A549 (cell line): ENCODE data around the gene ELAPOR1. TPM values are rescaled to one million over a fixed set of nuclear protein-coding genes. Genes with fewer than 3 reads are reported as not detected.

Experiments used
- ATAC-seq, 2 experiments: fragments of 200-7000 bp in 1 of 2; fragments of >200 bp in 1 of 2; cut with Nextera tagmentation in 1 of 2; cut with Tn5 transposase in 1 of 2; 3 replicates each; pipeline versions ENCODE4 v1.8.0 to v1.9.1; 2018 to 2020; ENCODE audit warnings: mild to moderate bottlenecking in 1 of 2, moderate library complexity in 1 of 2
- CTCF ChIA-PET: fragments of 300-600 bp; sonication (Branson Sonifier 250); formaldehyde crosslinking; extraction: SDS; loops from one replicate; lab custom pipeline; 2021; ENCODE audit warnings: antibody characterized with exemption, inconsistent platforms; lab: Yijun Ruan, JAX
- POLR2A ChIA-PET: fragments of 350-600 bp; formaldehyde crosslinking; extraction: SDS; loops from one replicate; lab custom pipeline; 2021; ENCODE audit warnings: antibody characterized with exemption, inconsistent platforms; lab: Yijun Ruan, JAX
- DNase-seq, 2 experiments: peaks; one replicate each; pipeline versions ENCODE4 v3.0.0 to v3.0.0-alpha.2; 2011 to 2016; ENCODE audit warnings: low read depth in 1 of 2, low spot score in 1 of 2
- FAIRE-seq: peaks from 2 replicates; lab custom pipeline; 2011; peaks lifted over from hg19 to GRCh38; lab: Jason Lieb, UNC
- H3K27ac ChIP-seq, 2 experiments: fragments of >200 bp; sonication (Bioruptor Twin); formaldehyde crosslinking; 3 replicates each; pipeline ENCODE4 v1.5.1; 2016 to 2017
- H3K4me1 ChIP-seq: fragments of >200 bp; sonication (Bioruptor Twin); formaldehyde crosslinking; 3 replicates; pipeline ENCODE4 v1.6.1; 2016
- H3K4me2 ChIP-seq: fragments of >200 bp; sonication (Bioruptor Twin); formaldehyde crosslinking; 3 replicates; pipeline ENCODE4 v1.6.1; 2016
- H3K4me3 ChIP-seq: fragments of >200 bp; sonication (Bioruptor Twin); formaldehyde crosslinking; 3 replicates; pipeline ENCODE4 v1.5.1; 2016
- H3K9me3 ChIP-seq: fragments of >200 bp; sonication (Bioruptor Twin); formaldehyde crosslinking; 3 replicates; pipeline ENCODE4 v1.6.1; 2016
- BHLHE40 ChIP-seq: IDR thresholded peaks from 2 replicates; pipeline ENCODE4 v1.6.1; 2012; ENCODE audit warnings: low read depth, low read length, inconsistent platforms
- CHD2 ChIP-seq: fragments of 150-350 bp; IDR thresholded peaks from 2 replicates; pipeline ENCODE4 v1.6.1; 2014; ENCODE audit warnings: low read length; ENCODE audit not compliant: partially characterized antibody
- EP300 ChIP-seq, 2 experiments: fragments of >200 bp; sonication (Bioruptor Twin); formaldehyde crosslinking; IDR thresholded peaks; 2 replicates in 1 of 2; 3 replicates in 1 of 2; pipeline ENCODE4 v1.6.1; 2016 to 2017
- ESRRA ChIP-seq: fragments of 150-350 bp; IDR thresholded peaks from 2 replicates; pipeline ENCODE4 v1.6.1; 2014; ENCODE audit warnings: mild to moderate bottlenecking, low read length, borderline replicate concordance
- HDAC2 ChIP-seq: fragments of 200-600 bp; sonication (generic); IDR thresholded peaks from 2 replicates; pipeline ENCODE4 v1.6.1; 2016
- HOXB13 ChIP-seq: fragments of 250-450 bp; sonication (Bioruptor Pico); IDR thresholded peaks from 2 replicates; pipeline ENCODE4 v1.5.0; 2020; ENCODE audit warnings: low read depth, mild to moderate bottlenecking, moderate library complexity
- JUN ChIP-seq, 2 experiments: fragments of >200 bp; sonication (Bioruptor Twin); formaldehyde crosslinking; IDR thresholded peaks; 2 replicates in 1 of 2; 3 replicates in 1 of 2; pipeline ENCODE4 v1.6.1; 2016 to 2017
- MAZ ChIP-seq: fragments of 150-350 bp; IDR thresholded peaks from 2 replicates; pipeline ENCODE4 v1.6.1; 2014; ENCODE audit warnings: antibody characterized with exemption, low read depth, low read length, borderline replicate concordance
- NR3C1 ChIP-seq: fragments of >200 bp; sonication (Bioruptor Twin); formaldehyde crosslinking; IDR thresholded peaks from 3 replicates; pipeline ENCODE4 v1.6.1; 2017
- PHF8 ChIP-seq: fragments of 200-600 bp; sonication (generic); IDR thresholded peaks from 2 replicates; pipeline ENCODE4 v1.6.1; 2016; ENCODE audit warnings: low read depth, mild to moderate bottlenecking, antibody characterized with exemption, moderate library complexity, borderline replicate concordance
- RAD21 ChIP-seq, 2 experiments: fragments of >200 bp in 1 of 2; sonication (Bioruptor Twin) in 1 of 2; formaldehyde crosslinking in 1 of 2; IDR thresholded peaks in 1 of 2; conservative IDR thresholded peaks in 1 of 2; 2 replicates in 1 of 2; 3 replicates in 1 of 2; pipeline ENCODE4 v1.6.1; 2012 to 2018; ENCODE audit warnings: inconsistent platforms in 1 of 2
- TFCP2L1 ChIP-seq: fragments of 250-450 bp; sonication (Bioruptor Pico); IDR thresholded peaks from 2 replicates; pipeline ENCODE4 v1.5.0; 2021; ENCODE audit warnings: mild to moderate bottlenecking
- ZFP36 ChIP-seq: fragments of 450-650 bp; IDR thresholded peaks from 2 replicates; pipeline ENCODE4 v1.6.1; 2014; ENCODE audit warnings: borderline replicate concordance; ENCODE audit not compliant: partially characterized antibody
- ZNF302 ChIP-seq: fragments of 250-450 bp; sonication (Bioruptor Pico); IDR thresholded peaks from 2 replicates; pipeline ENCODE4 v1.9.0; 2021; ENCODE audit warnings: inconsistent platforms, mild to moderate bottlenecking, moderate library complexity
- WGBS: methylation state at CpG from one replicate; pipeline ENCODE4 v1.1.6; 2017; ENCODE audit errors: missing lambda C conversion rate; 5-methylcytosine and 5-hydroxymethylcytosine counted together
- polyA plus RNA-seq, 4 experiments: library from polyadenylated mRNA; depleted of rRNA in 3 of 4; stranded (reverse); fragments of >200 nt; fragmentation: RNase III in 1 of 4; extraction: RNeasy Plus Mini Kit Qiagen cat#74134 plus additional on column Dnase treatment in 1 of 4; gene quantifications; 2 replicates in 3 of 4; 3 replicates in 1 of 4; pipeline ENCODE4 v1.2.3, GENCODE V29; 2011 to 2017
- TF ChIP-seq, protein P1 (sequence below): fragments of 250-450 bp; sonication (Bioruptor Pico); IDR thresholded peaks from 2 replicates; pipeline ENCODE4 v1.5.0; 2020; ENCODE audit warnings: low read depth, mild to moderate bottlenecking, moderate library complexity
- TF ChIP-seq, protein P2 (sequence below): fragments of 200-600 bp; sonication (generic); IDR thresholded peaks from 2 replicates; pipeline ENCODE4 v1.6.1; 2016; ENCODE audit warnings: antibody characterized with exemption, mild to moderate bottlenecking, moderate library complexity

ELAPOR1 gene
- polyA plus RNA-seq, 2 of the 4 experiments (the other 2 are of a cell fraction), result 0.37 to 0.56 TPM

DNA sequence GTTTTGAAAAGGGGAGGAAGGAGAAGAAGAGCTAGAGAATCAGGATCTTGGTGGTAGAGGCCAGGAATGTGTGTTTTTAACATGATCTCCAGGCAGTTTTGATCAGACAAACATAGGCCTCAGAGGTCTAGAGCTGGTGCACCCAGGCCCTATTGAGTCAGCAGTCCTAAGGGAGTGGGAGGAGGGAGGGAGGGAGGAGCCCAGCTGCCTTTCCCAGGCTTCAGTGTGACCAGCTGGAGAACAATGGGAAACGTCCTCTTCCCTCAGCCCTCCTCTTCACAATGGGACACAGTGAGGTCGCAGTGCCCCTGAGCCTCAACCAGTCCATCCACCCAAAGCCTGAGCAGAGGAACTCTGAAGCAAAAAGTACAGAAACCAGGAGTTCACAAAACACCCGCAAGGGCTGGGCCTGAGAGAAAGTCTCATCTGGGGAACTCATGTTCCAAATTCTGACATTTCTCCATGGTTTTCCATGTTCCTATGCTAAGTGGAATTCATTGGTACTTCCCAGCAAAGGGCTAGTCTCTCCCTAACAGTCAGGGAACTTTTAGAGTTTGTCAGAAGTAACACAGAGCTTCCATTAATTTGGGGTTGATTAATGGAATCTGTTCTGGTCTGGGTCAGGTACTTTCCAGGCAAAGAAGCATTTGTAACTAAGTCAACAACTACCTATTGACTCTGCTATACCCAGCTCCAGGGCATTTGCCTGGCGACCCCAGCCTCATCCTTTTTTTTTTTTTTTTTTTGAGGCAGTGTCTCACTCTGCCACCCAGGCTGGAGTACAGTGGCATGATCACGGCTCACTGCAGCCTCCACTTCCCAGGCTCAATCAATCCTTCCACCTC lies 37.5 kb downstream of the ELAPOR1 start:
- peak in 1 of 2 experiments; percentile 39 for DNase-seq

DNA sequence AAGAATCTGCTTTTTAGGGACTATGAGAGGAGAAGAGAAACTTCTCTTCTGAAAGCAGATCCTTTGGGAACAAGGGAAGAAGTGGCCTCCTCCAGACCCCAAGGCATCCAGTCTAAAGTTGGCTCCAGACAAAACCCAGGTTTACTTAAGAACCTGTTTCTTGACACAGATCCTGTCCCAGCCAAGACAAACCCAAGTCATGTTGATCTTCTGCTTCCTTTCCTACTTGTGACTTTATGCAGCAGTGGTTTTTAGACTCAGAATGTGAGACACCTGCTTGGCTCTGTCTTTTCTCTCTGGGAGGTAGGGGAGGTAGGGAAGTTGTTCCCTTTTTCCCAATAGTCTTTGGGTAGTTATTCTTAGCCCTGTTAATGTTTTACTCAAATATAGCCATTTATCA lies 38.3 kb downstream of the ELAPOR1 start:
- no peak for TF ChIP-seq ZFP36
- TF ChIP-seq EP300 (IDR thresholded peaks at IDR 0.05), result no peak
- no peak for TF ChIP-seq ZNF302 (CRISPR knock-in tag)
- no peak for TF ChIP-seq TFCP2L1 (CRISPR knock-in tag)
- no peak for TF ChIP-seq ESRRA
- TF ChIP-seq NR3C1, result no peak
- TF ChIP-seq HOXB13 (CRISPR knock-in tag), result no peak
- TF ChIP-seq JUN (IDR thresholded peaks at IDR 0.05), result no peak
- no peak for TF ChIP-seq PHF8
- TF ChIP-seq, protein P1, sequence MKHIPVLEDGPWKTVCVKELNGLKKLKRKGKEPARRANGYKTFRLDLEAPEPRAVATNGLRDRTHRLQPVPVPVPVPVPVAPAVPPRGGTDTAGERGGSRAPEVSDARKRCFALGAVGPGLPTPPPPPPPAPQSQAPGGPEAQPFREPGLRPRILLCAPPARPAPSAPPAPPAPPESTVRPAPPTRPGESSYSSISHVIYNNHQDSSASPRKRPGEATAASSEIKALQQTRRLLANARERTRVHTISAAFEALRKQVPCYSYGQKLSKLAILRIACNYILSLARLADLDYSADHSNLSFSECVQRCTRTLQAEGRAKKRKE (CRISPR knock-in tag), result no peak
- no peak for TF ChIP-seq HDAC2
- no peak for TF ChIP-seq BHLHE40
- no peak for TF ChIP-seq MAZ
- TF ChIP-seq RAD21 (conservative IDR thresholded peaks at IDR 0.05 in 1 of 2, IDR thresholded peaks at IDR 0.05 in 1 of 2), result no peak
- TF ChIP-seq, protein P2, sequence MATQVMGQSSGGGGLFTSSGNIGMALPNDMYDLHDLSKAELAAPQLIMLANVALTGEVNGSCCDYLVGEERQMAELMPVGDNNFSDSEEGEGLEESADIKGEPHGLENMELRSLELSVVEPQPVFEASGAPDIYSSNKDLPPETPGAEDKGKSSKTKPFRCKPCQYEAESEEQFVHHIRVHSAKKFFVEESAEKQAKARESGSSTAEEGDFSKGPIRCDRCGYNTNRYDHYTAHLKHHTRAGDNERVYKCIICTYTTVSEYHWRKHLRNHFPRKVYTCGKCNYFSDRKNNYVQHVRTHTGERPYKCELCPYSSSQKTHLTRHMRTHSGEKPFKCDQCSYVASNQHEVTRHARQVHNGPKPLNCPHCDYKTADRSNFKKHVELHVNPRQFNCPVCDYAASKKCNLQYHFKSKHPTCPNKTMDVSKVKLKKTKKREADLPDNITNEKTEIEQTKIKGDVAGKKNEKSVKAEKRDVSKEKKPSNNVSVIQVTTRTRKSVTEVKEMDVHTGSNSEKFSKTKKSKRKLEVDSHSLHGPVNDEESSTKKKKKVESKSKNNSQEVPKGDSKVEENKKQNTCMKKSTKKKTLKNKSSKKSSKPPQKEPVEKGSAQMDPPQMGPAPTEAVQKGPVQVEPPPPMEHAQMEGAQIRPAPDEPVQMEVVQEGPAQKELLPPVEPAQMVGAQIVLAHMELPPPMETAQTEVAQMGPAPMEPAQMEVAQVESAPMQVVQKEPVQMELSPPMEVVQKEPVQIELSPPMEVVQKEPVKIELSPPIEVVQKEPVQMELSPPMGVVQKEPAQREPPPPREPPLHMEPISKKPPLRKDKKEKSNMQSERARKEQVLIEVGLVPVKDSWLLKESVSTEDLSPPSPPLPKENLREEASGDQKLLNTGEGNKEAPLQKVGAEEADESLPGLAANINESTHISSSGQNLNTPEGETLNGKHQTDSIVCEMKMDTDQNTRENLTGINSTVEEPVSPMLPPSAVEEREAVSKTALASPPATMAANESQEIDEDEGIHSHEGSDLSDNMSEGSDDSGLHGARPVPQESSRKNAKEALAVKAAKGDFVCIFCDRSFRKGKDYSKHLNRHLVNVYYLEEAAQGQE, result no peak
- H3K9me3 ChIP-seq, result no peaks in the 10 kb centered on the region
- POLR2A ChIA-PET, result no interaction called here
- FAIRE-seq (no peak), ATAC-seq (no peak), DNase-seq (peak in 1 of 2 experiments; percentile 14)
- H3K4me3 ChIP-seq, result no peak overlapping the region
- peaks cover 15% of the 10 kb centered on the region for H3K4me1 ChIP-seq
- CTCF ChIA-PET, result no interaction called here
- no peak overlapping the region for H3K27ac ChIP-seq
- no peak overlapping the region for H3K4me2 ChIP-seq

More for the DNA sequence above, 37.5 kb downstream of the ELAPOR1 start:
- Histone ChIP-seq H3K9me3 (no peaks in the 10 kb centered on the region), H3K4me2 (0 out of 3 replicates have a peak overlapping the region, but pooled peaks have one; percentile 2), H3K4me1 (peaks cover 15% of the 10 kb centered on the region)
- no peak for FAIRE-seq
- WGBS, result 50% methylated on average over 5 of the region's 5 CpGs
- no peak for TF ChIP-seq CHD2
- no peak for TF ChIP-seq RAD21 (conservative IDR thresholded peaks at IDR 0.05 in 1 of 2, IDR thresholded peaks at IDR 0.05 in 1 of 2)
- TF ChIP-seq, protein P1 (CRISPR knock-in tag), result no peak
- TF ChIP-seq, protein P2, result no peak
- TF ChIP-seq, all 56 proteins: peak for 0
- H3K27ac ChIP-seq, result peak overlapping the region; percentile 25 to 56; a peak in 5 of 6 replicates
- no peak overlapping the region for H3K4me3 ChIP-seq
- peak; percentile 84 to 85 for ATAC-seq
- CTCF ChIA-PET, result interaction anchor here (1.1 kb wide), 1 partner anchor 36 kb away, joined by 3 read pairs; no protein-coding TSS in a partner anchor
- POLR2A ChIA-PET, result no interaction called here
